ENCODE measurements around the gene FRMD5. TPM values are rescaled to one million over a fixed set of nuclear protein-coding genes. Genes with fewer than 3 reads are reported as not detected.

FRMD5 gene
- total and polyA plus RNA-seq, 7 donors = under 0.01 to 0.01 TPM; not detected in 5

- ATAC-seq = no peak
- Histone ChIP-seq H3K36me3 (ENCODE audit: insufficient read depth in 1 of 2, low read depth in 1 of 2) (no peaks in the 10 kb centered on the region), H3K9me3 (no peaks in the 10 kb centered on the region), H3K27ac (no peak overlapping the region), H3K4me1 (no peaks in the 10 kb centered on the region), H3K4me3 (no peak overlapping the region), H3K27me3 (ENCODE audit: insufficient read depth in 3 of 3, low read length in 2 of 3) (no peaks in the 10 kb centered on the region)
- TF ChIP-seq, protein P1, sequence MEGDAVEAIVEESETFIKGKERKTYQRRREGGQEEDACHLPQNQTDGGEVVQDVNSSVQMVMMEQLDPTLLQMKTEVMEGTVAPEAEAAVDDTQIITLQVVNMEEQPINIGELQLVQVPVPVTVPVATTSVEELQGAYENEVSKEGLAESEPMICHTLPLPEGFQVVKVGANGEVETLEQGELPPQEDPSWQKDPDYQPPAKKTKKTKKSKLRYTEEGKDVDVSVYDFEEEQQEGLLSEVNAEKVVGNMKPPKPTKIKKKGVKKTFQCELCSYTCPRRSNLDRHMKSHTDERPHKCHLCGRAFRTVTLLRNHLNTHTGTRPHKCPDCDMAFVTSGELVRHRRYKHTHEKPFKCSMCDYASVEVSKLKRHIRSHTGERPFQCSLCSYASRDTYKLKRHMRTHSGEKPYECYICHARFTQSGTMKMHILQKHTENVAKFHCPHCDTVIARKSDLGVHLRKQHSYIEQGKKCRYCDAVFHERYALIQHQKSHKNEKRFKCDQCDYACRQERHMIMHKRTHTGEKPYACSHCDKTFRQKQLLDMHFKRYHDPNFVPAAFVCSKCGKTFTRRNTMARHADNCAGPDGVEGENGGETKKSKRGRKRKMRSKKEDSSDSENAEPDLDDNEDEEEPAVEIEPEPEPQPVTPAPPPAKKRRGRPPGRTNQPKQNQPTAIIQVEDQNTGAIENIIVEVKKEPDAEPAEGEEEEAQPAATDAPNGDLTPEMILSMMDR (IDR thresholded peaks at IDR 0.05) = no peak
- intact Hi-C loops (cut with DNase I) = no loop called here
- DNase-seq = no peak
- 82 to 86% (median 85%) methylated on average over 5 of the region's 5 CpGs for WGBS, 3 donors
These were observed 65.2 kb downstream of the FRMD5 start for GRCh38 chr15:44129911-44130310.

GRCh38 chr15:44128443-44128842, 66.6 kb downstream of the FRMD5 start:
- DNase-seq = no peak
- no peaks in the 10 kb centered on the region for H3K9me3 ChIP-seq
- no peaks in the 10 kb centered on the region for H3K4me1 ChIP-seq
- no peak for ATAC-seq
- no peak overlapping the region for H3K27ac ChIP-seq
- TF ChIP-seq, protein P1 (IDR thresholded peaks at IDR 0.05) = no peak
- no peak overlapping the region for H3K4me3 ChIP-seq
- no peaks in the 10 kb centered on the region for H3K27me3 ChIP-seq (ENCODE audit: insufficient read depth in 3 of 3, low read length in 2 of 3)
- intact Hi-C loops (cut with DNase I) = no loop called here
- no peaks in the 10 kb centered on the region for H3K36me3 ChIP-seq (ENCODE audit: insufficient read depth in 1 of 2, low read depth in 1 of 2)

- WGBS, 3 donors = 86 to 94% (median 88%) methylated on average over 2 of the region's 2 CpGs
These were observed 69.2 kb downstream of the FRMD5 start for GRCh38 chr15:44125879-44126278.

GRCh38 chr15:44102675-44103254, 92.3 kb downstream of the FRMD5 start:
- Histone ChIP-seq H3K4me3 (no peak overlapping the region), H3K36me3 (ENCODE audit: insufficient read depth in 1 of 2, low read depth in 1 of 2) (no peaks in the 10 kb centered on the region), H3K27me3 (ENCODE audit: insufficient read depth in 3 of 3, low read length in 2 of 3) (no peaks in the 10 kb centered on the region), H3K9me3 (no peaks in the 10 kb centered on the region), H3K27ac (no peak overlapping the region), H3K4me1 (no peaks in the 10 kb centered on the region)
- TF ChIP-seq, protein P1 (IDR thresholded peaks at IDR 0.05) = no peak
- no peak for ATAC-seq
- intact Hi-C loops (cut with DNase I) = no loop called here
- no peak for DNase-seq

More at GRCh38 chr15:44125879-44126278, 69.2 kb downstream of the FRMD5 start:
- ATAC-seq = no peak
- Histone ChIP-seq H3K4me3 (no peak overlapping the region), H3K9me3 (no peaks in the 10 kb centered on the region), H3K36me3 (ENCODE audit: insufficient read depth in 1 of 2, low read depth in 1 of 2) (no peaks in the 10 kb centered on the region), H3K27ac (no peak overlapping the region), H3K27me3 (ENCODE audit: insufficient read depth in 3 of 3, low read length in 2 of 3) (no peaks in the 10 kb centered on the region), H3K4me1 (no peaks in the 10 kb centered on the region)
- DNase-seq = no peak
- intact Hi-C loops (cut with DNase I) = no loop called here
- TF ChIP-seq, protein P1 (IDR thresholded peaks at IDR 0.05) = no peak

GRCh38 chr15:44101944-44102343, 93.1 kb downstream of the FRMD5 start:
- 34 to 46% (median 39%) methylated on average over 1 of the region's 1 CpG for WGBS, 3 donors
- intact Hi-C loops (cut with DNase I) = no loop called here
- ATAC-seq (no peak), DNase-seq (no peak)
- no peak overlapping the region for H3K27ac ChIP-seq
- H3K9me3 ChIP-seq = no peaks in the 10 kb centered on the region
- H3K4me1 ChIP-seq = no peaks in the 10 kb centered on the region
- H3K4me3 ChIP-seq = no peak overlapping the region
- TF ChIP-seq, protein P1 (IDR thresholded peaks at IDR 0.05) = no peak
- H3K36me3 ChIP-seq (ENCODE audit: insufficient read depth in 1 of 2, low read depth in 1 of 2) = no peaks in the 10 kb centered on the region
- H3K27me3 ChIP-seq (ENCODE audit: insufficient read depth in 3 of 3, low read length in 2 of 3) = no peaks in the 10 kb centered on the region

Measured in psoas muscle (tissue), 8 donors.